ENCODE results near the gene TUBG2. TPM values are rescaled to one million over a fixed set of nuclear protein-coding genes. Genes with fewer than 3 reads are reported as not detected.
"Not testable (repeated sequence)": the region's sequence is repeated elsewhere in the genome, so short reads cannot be mapped to it uniquely, and the experiment has no call there.

TUBG2 gene
- total RNA-seq, 1 donor from 2014 or later, result 16.8 TPM

- H3K27ac ChIP-seq, result no peak overlapping the region
- TF ChIP-seq CTCF (IDR thresholded peaks at IDR 0.05), result no peak
- H3K27me3 ChIP-seq (ENCODE audit: low read depth), result no peaks in the 10 kb centered on the region
- H3K4me1 ChIP-seq, result peaks cover 12% of the 10 kb centered on the region
- DNase-seq (peak; percentile 52), ATAC-seq (peak; percentile 76 to 77)
- H3K36me3 ChIP-seq, result peaks cover 26% of the 10 kb centered on the region
- H3K9me3 ChIP-seq, result no peaks in the 10 kb centered on the region
- intact Hi-C loops (cut with DNase I), result no loop called here
- H3K4me3 ChIP-seq, result no peak overlapping the region
These were observed 40.5 kb upstream of the TUBG2 start for GRCh38 chr17:42618442-42619150.

- H3K4me3 ChIP-seq; H3K36me3 ChIP-seq; ATAC-seq; H3K9me3 ChIP-seq; H3K27ac ChIP-seq; intact Hi-C loops (cut with DNase I); H3K27me3 ChIP-seq (ENCODE audit: low read depth); DNase-seq: not testable (repeated sequence)
- H3K4me1 ChIP-seq, result peaks cover 12% of the 10 kb centered on the region
These were observed 37.1 kb upstream of the TUBG2 start for GRCh38 chr17:42621987-42622386.

GRCh38 chr17:42623271-42623670, 35.8 kb upstream of the TUBG2 start:
- no peak overlapping the region for H3K4me3 ChIP-seq
- H3K9me3 ChIP-seq, result no peaks in the 10 kb centered on the region
- intact Hi-C loops (cut with DNase I), result no loop called here
- H3K36me3 ChIP-seq, result no peaks in the 10 kb centered on the region
- no peak for TF ChIP-seq CTCF (IDR thresholded peaks at IDR 0.05)
- H3K27ac ChIP-seq, result no peak overlapping the region
- no peak for ATAC-seq
- peaks cover 6% of the 10 kb centered on the region for H3K4me1 ChIP-seq
- no peaks in the 10 kb centered on the region for H3K27me3 ChIP-seq (ENCODE audit: low read depth)
- no peak for DNase-seq

- DNase-seq (no peak), ATAC-seq (peak in 1 of 2 donors; percentile 48)
- Histone ChIP-seq H3K27me3 (ENCODE audit: low read depth) (no peaks in the 10 kb centered on the region), H3K4me1 (no peaks in the 10 kb centered on the region), H3K4me3 (no peak overlapping the region), H3K27ac (no peak overlapping the region), H3K9me3 (no peaks in the 10 kb centered on the region), H3K36me3 (no peaks in the 10 kb centered on the region)
- intact Hi-C loops (cut with DNase I), result no loop called here
- no peak for TF ChIP-seq CTCF (IDR thresholded peaks at IDR 0.05)
These were observed 35.1 kb upstream of the TUBG2 start for GRCh38 chr17:42623732-42624596.

GRCh38 chr17:42627032-42627764, 31.9 kb upstream of the TUBG2 start:
- H3K4me1 ChIP-seq; ATAC-seq; H3K9me3 ChIP-seq; H3K36me3 ChIP-seq; DNase-seq; H3K27ac ChIP-seq; intact Hi-C loops (cut with DNase I); H3K27me3 ChIP-seq (ENCODE audit: low read depth); H3K4me3 ChIP-seq: not testable (repeated sequence)

- Histone ChIP-seq H3K4me3 (no peak overlapping the region), H3K27me3 (ENCODE audit: low read depth) (no peaks in the 10 kb centered on the region), H3K4me1 (no peaks in the 10 kb centered on the region), H3K27ac (no peak overlapping the region), H3K36me3 (no peaks in the 10 kb centered on the region), H3K9me3 (no peaks in the 10 kb centered on the region)
- intact Hi-C loops (cut with DNase I), result no loop called here
- no peak for ATAC-seq
- no peak for TF ChIP-seq CTCF (IDR thresholded peaks at IDR 0.05)
- no peak for DNase-seq
These were observed 29.6 kb upstream of the TUBG2 start for GRCh38 chr17:42629411-42630009.
